Measurements from ENCODE around the gene KRTAP10-12.

KRTAP10-12 gene

DNA sequence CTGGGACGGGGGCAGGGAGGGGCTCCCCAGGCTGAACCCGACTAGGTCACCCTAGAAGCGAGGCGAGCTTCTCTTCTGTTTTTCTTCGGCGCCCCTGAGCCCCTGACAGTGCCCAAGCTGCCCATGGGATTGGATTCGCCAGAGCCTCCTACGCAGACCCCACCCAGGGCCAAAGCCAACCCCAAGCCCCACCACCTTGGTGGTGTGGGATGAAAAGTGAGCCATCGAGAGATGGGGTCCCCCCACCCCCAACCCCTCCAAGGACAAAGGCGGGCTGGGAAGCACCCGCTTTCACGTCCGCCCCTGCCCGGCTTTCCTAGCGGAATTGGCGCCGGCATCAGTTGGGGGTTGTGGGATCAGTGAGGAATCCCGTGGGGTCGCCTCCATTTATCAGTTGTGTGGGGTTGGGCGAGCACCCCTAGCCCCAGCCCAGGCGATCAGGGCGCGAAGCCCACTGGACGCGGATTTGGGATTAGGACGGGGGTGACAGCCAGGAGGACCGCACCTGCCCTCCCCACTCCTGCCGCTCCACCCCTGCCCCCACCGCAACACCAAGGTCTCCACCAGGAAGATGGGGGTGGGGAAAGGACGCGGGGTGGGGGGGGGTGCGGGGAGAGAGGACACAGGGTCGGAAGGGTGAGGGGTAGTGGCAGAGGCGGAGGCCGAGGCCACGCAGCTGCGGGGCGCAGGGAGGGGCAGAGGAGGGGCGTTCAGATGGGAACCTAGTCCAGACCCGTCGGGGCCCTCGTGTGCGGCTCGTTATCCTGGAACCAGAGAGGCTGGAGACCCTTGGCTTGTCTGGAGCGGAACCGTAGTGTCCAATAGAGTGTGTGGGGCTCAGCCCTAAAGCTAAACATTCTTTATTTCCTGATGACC lies 10.0 kb downstream of the KRTAP10-12 start:
- H3K9me3 ChIP-seq, result no peaks in the 10 kb centered on the region

DNA sequence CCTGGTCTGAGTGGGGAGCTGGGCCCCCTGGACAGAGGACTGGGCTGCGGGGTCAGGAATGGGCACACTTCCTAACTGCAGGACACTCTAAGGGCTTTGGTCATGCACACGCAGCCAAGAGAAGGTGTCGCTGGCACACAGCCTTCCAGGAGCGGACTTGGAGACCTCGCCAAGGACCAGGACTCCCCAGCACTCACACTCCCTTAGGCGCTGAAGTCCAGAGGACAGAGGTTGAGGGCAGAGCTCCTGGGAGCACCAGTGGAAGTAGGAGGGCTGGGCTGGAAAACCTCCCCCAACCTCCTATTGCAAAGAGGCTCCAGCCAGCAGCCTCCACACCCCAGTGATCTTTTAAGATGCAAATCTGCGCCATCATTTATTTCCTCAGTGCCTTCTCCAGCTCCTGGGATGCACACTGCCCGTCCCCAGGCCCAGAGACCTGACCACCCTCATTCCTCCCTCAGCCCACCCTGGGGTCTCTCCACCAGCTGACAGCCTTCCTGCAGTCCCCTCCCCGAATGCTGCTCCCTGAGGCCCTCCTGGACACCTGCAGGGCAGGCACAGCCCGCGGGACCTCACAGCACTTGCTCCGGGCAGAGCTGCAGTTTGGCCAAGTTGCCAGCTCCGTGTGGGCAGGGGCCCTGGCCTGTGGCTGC lies 11.4 kb downstream of the KRTAP10-12 start:
- no peak overlapping the region for H3K4me3 ChIP-seq
- DNase-seq (ENCODE audit: low spot score in 2 of 2), result peak in 1 of 2 experiments; percentile 11
- in situ Hi-C loops (cut with MboI; ENCODE audit: low sequenced_read_pairs), result loop anchor here (10.0 kb wide), 1 partner anchor 64 kb away; the partner anchor contains the start of gene KRTAP10-11

More for the DNA sequence above, 10.0 kb downstream of the KRTAP10-12 start:
- peaks cover 65% of the 10 kb centered on the region for H3K27me3 ChIP-seq (ENCODE audit: low read depth)
- H3K36me3 ChIP-seq (replicated peaks), result no peaks in the 10 kb centered on the region
- H3K4me3 ChIP-seq, result no peak overlapping the region
- DNase-seq (ENCODE audit: low spot score in 2 of 2), result no peak
- H3K4me1 ChIP-seq, result no peaks in the 10 kb centered on the region
- in situ Hi-C loops (cut with MboI; ENCODE audit: low sequenced_read_pairs), result loop anchor here (10.0 kb wide), 1 partner anchor 62 kb away; the partner anchor contains the start of gene KRTAP10-11

DNA sequence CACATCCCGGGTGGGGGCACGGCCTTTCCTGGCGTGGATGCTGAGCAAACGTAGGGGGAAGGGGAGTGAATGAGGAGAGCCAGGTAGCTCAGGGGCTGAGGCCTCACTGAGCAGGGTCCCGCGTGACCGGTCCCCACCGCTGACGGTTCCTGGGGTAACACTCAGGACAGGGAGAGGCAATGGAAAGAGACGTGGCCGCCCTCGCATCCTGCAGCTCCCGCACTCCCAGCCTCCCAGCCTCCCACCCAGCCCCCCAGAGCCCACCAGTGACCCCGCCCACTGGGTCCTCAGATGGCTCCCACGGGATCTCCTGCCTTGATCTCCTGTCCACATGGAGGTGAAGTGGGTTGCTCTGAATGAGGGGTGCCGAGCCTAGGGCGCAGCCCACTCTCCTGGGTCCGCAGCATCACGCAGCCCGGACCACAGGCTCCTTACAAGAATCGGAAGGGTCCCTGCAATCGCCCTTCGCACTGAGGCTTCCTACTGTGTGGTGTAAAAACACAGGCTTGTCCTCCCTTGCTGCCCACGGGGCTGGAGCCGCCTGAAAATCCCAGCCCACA lies 12.0 kb downstream of the KRTAP10-12 start:
- H3K9me3 ChIP-seq, result no peaks in the 10 kb centered on the region
- peaks cover 80% of the 10 kb centered on the region for H3K27me3 ChIP-seq (ENCODE audit: low read depth)
- no peaks in the 10 kb centered on the region for H3K36me3 ChIP-seq (replicated peaks)
- in situ Hi-C loops (cut with MboI; ENCODE audit: low sequenced_read_pairs), result loop anchor here (10.0 kb wide), 1 partner anchor 64 kb away; the partner anchor contains the start of gene KRTAP10-11
- no peaks in the 10 kb centered on the region for H3K4me1 ChIP-seq
- no peak for DNase-seq (ENCODE audit: low spot score in 2 of 2)
- no peak overlapping the region for H3K4me3 ChIP-seq

More for the DNA sequence above, 11.4 kb downstream of the KRTAP10-12 start:
- H3K36me3 ChIP-seq (replicated peaks), result no peaks in the 10 kb centered on the region
- peaks cover 78% of the 10 kb centered on the region for H3K27me3 ChIP-seq (ENCODE audit: low read depth)
- no peaks in the 10 kb centered on the region for H3K9me3 ChIP-seq
- H3K4me1 ChIP-seq, result no peaks in the 10 kb centered on the region

DNA sequence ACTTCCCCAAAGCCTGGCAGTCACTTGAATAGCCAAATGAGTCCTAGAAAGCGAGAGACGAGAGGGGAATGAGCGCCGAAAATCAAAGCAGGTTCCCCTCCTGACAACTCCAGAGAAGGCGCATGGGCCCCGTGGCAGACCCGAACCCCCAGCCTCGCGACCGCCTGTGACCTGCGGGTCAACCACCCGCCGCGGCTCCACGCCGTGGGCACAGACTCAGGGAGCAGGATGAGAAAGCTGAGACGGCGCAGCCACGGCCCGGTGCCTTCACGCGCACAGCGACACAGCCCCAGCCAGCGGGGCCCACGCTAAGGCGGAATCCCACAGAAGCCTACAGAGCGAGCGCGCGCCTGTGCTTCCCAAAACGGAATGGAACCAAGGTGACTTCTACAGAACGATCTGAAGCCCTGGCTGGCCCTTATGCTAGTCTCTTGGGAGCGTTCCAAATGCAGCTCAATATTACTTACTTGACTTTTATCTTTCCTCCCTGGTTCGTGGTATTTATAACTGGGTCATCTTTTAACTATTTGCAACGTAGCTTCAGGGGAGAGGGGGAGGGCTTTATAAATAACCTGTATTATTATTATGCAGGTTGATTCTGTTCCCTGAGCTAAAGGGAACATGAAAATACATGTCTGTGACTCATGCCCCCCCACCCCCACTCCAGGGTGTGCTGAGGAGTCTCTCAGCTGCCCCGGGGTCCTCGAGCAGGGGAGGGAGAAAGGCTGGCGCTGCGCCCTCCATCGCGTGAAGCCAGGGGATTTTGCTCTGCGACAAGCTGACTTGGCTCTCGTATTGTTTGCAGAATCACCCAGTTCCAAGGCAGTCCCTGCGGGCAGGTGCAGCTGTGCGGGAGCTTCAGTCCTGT lies 12.7 kb downstream of the KRTAP10-12 start:
- H3K27me3 ChIP-seq (ENCODE audit: low read depth), result peaks cover 78% of the 10 kb centered on the region
- no peaks in the 10 kb centered on the region for H3K36me3 ChIP-seq (replicated peaks)
- no peak overlapping the region for H3K4me3 ChIP-seq
- peak in 1 of 2 experiments; percentile 18 for DNase-seq (ENCODE audit: low spot score in 2 of 2)
- H3K9me3 ChIP-seq, result no peaks in the 10 kb centered on the region
- in situ Hi-C loops (cut with MboI; ENCODE audit: low sequenced_read_pairs), result loop anchor here (10.0 kb wide), 1 partner anchor 65 kb away; the partner anchor contains the start of gene KRTAP10-11
- H3K4me1 ChIP-seq, result no peaks in the 10 kb centered on the region

DNA sequence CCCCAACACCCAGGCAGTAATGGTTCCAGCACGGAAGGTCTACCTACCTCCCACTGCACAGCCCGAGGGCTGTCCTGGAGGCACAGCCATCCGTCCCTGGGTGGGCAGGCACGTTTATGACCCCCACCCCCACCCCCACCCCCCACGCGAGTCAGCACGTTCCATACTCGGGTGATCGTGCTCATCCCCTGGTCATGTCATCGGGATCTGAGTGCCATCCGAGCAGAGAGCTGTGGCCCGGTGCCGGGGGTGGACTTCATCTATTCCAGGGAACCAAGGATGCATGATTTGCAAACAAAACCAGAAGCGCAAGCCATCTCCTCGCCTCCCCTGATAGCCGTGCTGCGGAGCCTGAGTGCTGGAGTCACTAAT lies 13.3 kb downstream of the KRTAP10-12 start:
- no peaks in the 10 kb centered on the region for H3K4me1 ChIP-seq
- no peak overlapping the region for H3K4me3 ChIP-seq
- in situ Hi-C loops (cut with MboI; ENCODE audit: low sequenced_read_pairs), result no loop called here
- peak in 1 of 2 experiments; percentile 4 for DNase-seq (ENCODE audit: low spot score in 2 of 2)
- H3K9me3 ChIP-seq, result no peaks in the 10 kb centered on the region
- peaks cover 75% of the 10 kb centered on the region for H3K27me3 ChIP-seq (ENCODE audit: low read depth)
- no peaks in the 10 kb centered on the region for H3K36me3 ChIP-seq (replicated peaks)

DNA sequence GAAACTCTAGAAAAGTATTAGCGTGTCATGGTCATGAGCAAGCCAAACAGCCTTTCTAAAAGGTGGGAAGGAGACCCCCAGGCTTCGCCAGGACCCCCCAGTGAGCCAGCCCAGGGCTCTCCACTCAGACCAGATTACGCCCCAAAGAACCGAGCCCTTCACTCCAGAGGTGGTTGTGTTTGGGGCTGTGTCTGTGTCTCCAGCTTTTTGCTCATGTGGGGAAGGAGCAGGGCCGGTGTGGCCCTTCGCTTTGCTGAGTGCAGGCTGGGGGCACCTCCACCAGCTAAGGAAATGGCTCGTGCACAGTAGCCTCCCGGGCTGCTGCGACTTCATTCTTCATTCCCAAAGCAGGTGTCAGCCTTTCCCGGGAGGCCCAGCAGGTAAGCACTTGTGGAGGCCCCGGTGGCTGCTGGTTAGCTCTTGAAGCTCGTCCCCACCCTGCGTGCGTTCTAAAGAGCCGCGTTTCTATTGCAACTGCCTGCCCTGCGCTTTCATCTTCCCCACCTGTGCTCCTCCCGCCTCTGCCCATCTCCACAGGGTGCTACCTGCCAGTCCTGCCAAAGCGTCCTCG lies 13.9 kb downstream of the KRTAP10-12 start:
- Histone ChIP-seq H3K4me3 (no peak overlapping the region), H3K36me3 (replicated peaks) (no peaks in the 10 kb centered on the region), H3K4me1 (no peaks in the 10 kb centered on the region), H3K27me3 (ENCODE audit: low read depth) (peaks cover 73% of the 10 kb centered on the region), H3K9me3 (no peaks in the 10 kb centered on the region)
- in situ Hi-C loops (cut with MboI; ENCODE audit: low sequenced_read_pairs), result no loop called here
- peak in 1 of 2 experiments; percentile 5 for DNase-seq (ENCODE audit: low spot score in 2 of 2)

DNA sequence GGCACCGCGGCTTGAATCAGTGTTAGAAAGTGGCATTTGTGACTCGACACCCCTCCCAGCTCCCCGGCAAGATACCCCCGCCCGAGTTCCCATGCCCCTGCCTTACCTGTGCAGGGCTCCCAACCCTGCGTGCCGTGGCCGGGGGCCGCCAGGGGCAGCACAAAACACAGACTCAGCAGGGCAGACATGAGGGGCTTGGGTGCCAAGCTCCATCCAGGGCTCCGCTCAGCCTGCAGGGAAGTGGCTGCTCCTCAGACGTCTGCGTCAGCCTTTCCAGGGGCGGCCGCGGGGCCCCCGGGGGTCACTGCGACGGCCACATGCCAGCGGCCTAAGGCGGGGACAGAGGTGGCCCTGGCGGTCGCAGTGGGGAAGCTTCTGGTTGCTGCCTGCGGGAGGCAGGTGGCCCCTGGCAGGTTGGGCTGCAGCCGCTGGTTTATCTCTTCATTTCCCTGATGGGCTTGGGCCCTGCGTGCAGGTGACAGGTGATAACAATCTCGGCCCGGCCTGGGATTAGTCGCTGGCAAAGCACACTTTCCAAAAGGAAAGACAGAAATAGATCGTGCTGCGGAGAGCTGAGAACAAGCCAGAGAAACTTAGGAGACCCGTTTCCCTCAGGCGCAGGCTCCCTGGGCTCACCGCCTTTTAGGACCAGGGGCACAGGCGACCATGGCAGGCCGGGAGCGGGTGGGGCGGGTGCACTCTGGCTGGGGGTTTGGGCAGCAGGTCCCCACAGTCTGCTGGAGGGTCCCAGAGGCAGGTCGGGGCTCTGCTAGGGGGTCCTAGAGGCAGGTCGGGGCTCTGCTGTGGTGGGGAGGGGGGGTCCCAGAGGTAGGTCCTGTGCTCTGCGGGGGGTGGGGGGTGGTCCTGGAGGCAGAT lies 14.6 kb downstream of the KRTAP10-12 start, which contains the start of gene TSPEAR:
TSPEAR (minus strand) TSS at position 246 of the 876 bp plus-strand sequence; CDS start at position 188, 58 bp downstream.
- DNase-seq (ENCODE audit: low spot score in 2 of 2), result peak in 1 of 2 experiments; percentile 4
- H3K4me3 ChIP-seq, result no peak within 1 kb of the TSS
- no peaks in the 10 kb centered on the region for H3K36me3 ChIP-seq (replicated peaks)
- no peaks in the 10 kb centered on the region for H3K9me3 ChIP-seq
- H3K4me1 ChIP-seq, result no peaks in the 10 kb centered on the region
- peaks cover 66% of the 10 kb centered on the region for H3K27me3 ChIP-seq (ENCODE audit: low read depth)
- in situ Hi-C loops (cut with MboI; ENCODE audit: low sequenced_read_pairs), result no loop called here

DNA sequence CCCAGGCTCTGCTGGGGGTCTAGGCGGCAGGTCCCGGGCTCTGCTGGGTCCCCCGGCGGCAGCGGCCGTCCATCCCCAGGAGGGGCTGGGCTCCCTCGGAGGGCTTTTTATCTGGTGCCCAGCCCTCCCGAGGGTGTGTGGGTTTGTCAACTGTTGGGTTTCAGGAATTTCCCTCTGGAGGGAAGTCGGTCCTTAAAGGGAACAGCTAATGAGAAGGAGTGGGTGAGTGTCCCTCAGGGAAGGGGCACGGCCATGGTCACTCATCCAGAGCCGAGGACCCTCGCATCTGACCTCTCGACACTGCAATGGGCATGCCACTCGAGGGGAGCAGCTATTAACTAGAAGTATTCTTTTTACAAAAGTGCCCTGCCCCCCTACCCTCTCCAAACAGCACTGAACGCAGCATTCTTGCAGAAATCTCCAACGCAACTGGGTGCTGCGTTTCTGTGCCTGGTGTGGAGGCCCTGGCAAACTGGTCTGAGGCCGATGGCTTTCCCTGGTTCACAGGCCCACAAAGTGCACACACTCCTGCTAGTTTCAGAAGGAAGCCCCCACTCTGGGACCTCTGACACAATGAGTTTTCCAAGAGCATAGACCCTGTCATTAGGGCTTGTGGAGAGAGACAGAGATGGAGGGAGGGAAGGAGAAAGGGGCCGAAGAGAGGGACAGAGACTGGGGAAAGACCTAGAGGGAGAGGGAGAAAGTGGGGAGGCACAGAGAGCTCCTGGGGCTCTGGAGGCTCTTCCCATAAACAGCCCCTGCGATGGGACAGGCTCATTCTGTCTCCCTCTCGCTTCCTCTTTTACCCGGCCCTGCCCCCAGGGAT lies 15.4 kb downstream of the KRTAP10-12 start:
- no peaks in the 10 kb centered on the region for H3K36me3 ChIP-seq (replicated peaks)
- H3K9me3 ChIP-seq, result no peaks in the 10 kb centered on the region
- peaks cover 62% of the 10 kb centered on the region for H3K27me3 ChIP-seq (ENCODE audit: low read depth)
- DNase-seq (ENCODE audit: low spot score in 2 of 2), result peak in 1 of 2 experiments; percentile 1
- no peaks in the 10 kb centered on the region for H3K4me1 ChIP-seq
- H3K4me3 ChIP-seq, result no peak overlapping the region
- in situ Hi-C loops (cut with MboI; ENCODE audit: low sequenced_read_pairs), result no loop called here

DNA sequence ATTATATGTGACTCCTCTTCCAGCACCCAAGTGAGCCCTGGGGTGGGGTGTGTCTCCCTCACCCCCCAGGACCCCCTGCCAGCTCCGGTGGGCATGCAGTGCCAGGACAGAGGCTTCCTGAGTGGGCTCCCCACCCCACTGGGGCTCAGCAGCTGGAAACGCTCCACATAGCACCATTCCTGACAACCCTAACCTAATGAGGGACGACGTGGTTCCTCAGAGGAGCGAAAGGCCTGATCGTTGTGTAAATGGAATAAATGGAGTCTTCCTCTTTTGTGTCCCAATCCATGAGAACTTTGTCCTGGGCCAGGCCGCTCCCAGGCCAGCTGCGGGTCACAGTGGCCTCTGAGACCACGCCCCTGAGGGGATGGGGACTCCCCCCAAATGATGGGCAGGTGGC lies 16.2 kb downstream of the KRTAP10-12 start:
- Histone ChIP-seq H3K4me1 (no peaks in the 10 kb centered on the region), H3K4me3 (no peak overlapping the region), H3K9me3 (no peaks in the 10 kb centered on the region), H3K27me3 (ENCODE audit: low read depth) (peaks cover 56% of the 10 kb centered on the region), H3K36me3 (replicated peaks) (no peaks in the 10 kb centered on the region)
- in situ Hi-C loops (cut with MboI; ENCODE audit: low sequenced_read_pairs), result no loop called here
- no peak for DNase-seq (ENCODE audit: low spot score in 2 of 2)

DNA sequence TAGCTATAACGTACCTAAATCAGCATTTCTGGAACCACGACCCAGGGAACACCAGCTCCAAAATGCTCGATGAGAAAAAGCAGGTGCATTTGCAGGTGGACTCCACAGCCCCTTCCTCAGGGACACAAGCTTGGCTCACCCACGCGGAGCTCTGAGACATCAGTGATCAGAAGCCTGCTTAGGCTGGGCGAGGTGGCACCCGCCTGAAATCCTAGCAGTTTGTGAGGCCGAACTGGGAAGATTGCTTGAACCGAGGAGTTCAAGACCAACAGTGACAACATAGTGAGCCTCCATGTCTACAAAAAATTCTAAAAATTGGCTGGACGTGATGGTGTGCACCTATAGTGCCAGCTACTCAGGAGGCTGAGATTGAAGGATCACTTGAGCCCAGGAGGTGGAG lies 16.9 kb downstream of the KRTAP10-12 start:
- no peaks in the 10 kb centered on the region for H3K4me1 ChIP-seq
- H3K27me3 ChIP-seq (ENCODE audit: low read depth), result peaks cover 49% of the 10 kb centered on the region
- peak in 1 of 2 experiments; percentile 1 for DNase-seq (ENCODE audit: low spot score in 2 of 2)
- no peaks in the 10 kb centered on the region for H3K36me3 ChIP-seq (replicated peaks)
- H3K4me3 ChIP-seq, result no peak overlapping the region
- in situ Hi-C loops (cut with MboI; ENCODE audit: low sequenced_read_pairs), result no loop called here
- H3K9me3 ChIP-seq, result no peaks in the 10 kb centered on the region; the same call in 1 of the 2 replicates

DNA sequence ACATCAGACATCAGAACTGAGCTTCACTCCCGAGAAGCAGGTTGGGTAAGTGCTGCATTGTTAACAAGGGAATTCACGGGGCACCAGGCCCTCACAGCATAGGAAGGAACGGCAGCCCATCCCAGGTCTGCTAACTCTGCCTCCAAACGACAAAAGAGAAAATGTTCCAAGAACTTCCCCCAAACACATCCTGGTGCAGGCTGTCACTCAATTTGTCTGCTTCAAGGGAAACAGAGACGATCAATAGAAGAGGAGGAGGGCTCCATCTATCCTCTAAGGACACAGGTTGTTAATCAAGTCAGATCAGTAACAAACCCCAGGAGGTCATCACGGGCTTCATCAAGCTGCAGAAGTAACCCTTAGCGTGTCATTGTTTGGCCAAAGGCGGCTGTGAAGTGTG lies 17.9 kb downstream of the KRTAP10-12 start:
- Histone ChIP-seq H3K27me3 (ENCODE audit: low read depth) (peaks cover 42% of the 10 kb centered on the region), H3K4me3 (no peak overlapping the region), H3K36me3 (replicated peaks) (no peaks in the 10 kb centered on the region), H3K4me1 (no peaks in the 10 kb centered on the region), H3K9me3 (no peaks in the 10 kb centered on the region; the same call in 1 of the 2 replicates)
- in situ Hi-C loops (cut with MboI; ENCODE audit: low sequenced_read_pairs), result no loop called here
- no peak for DNase-seq (ENCODE audit: low spot score in 2 of 2)
